HG03159 (cell line): ENCODE measurements around the gene ARHGDIA.
A peak's percentile ranks its signal among the peaks of the same experiment; 100 is the strongest.
"Not testable (repeated sequence)": the region's sequence is repeated elsewhere in the genome, so short reads cannot be mapped to it uniquely, and the experiment has no call there.

ENCODE experiments used
- ATAC-seq: cut with Tn5 transposase; IDR thresholded peaks from one replicate; pipeline ENCODE4 v1.9.1; 2021; ENCODE audit warnings: mild to moderate bottlenecking, moderate library complexity; ENCODE audit not compliant: unreplicated experiment

The ARHGDIA gene

GRCh38 chr17:81844887-81845286 is 26.2 kb downstream of the ARHGDIA start:
- ATAC-seq, result no peak

GRCh38 chr17:81844327-81844851 is 26.7 kb downstream of the ARHGDIA start:
- no peak for ATAC-seq

GRCh38 chr17:81843713-81844326 is 27.3 kb downstream of the ARHGDIA start:
- no peak for ATAC-seq

- no peak for ATAC-seq
Measured at GRCh38 chr17:81842725-81843504, 28.2 kb downstream of the ARHGDIA start.

GRCh38 chr17:81842378-81842724 is 28.8 kb downstream of the ARHGDIA start:
- no peak for ATAC-seq

GRCh38 chr17:81841866-81842265 is 29.3 kb downstream of the ARHGDIA start:
- ATAC-seq, result no peak

- no peak for ATAC-seq
Measured at GRCh38 chr17:81840826-81841778, 30.0 kb downstream of the ARHGDIA start.

- ATAC-seq, result not testable (repeated sequence)
Measured at GRCh38 chr17:81840059-81840458, 31.1 kb downstream of the ARHGDIA start.

GRCh38 chr17:81839301-81839700 is 31.8 kb downstream of the ARHGDIA start:
- no peak for ATAC-seq

- no peak for ATAC-seq
Measured at GRCh38 chr17:81838753-81839255, 32.3 kb downstream of the ARHGDIA start.

GRCh38 chr17:81837641-81838040 is 33.5 kb downstream of the ARHGDIA start:
- no peak for ATAC-seq

- ATAC-seq, result no peak
Measured at GRCh38 chr17:81834831-81835267, 36.3 kb downstream of the ARHGDIA start, which contains the start of gene PPP1R27. TSS of gene PPP1R27 (minus strand) at chr17:81835050. CDS start at chr17:81834953, 97 bp downstream.

- ATAC-seq, result no peak
Measured at GRCh38 chr17:81833921-81834830, 37.0 kb downstream of the ARHGDIA start.

GRCh38 chr17:81833160-81833920 is 37.8 kb downstream of the ARHGDIA start, which contains the start of gene MCRIP1:
TSS of gene MCRIP1 (minus strand) at chr17:81833291. CDS start at chr17:81824506, 8,785 bp downstream.
- peak; percentile 68 for ATAC-seq

- ATAC-seq, result peak; percentile 56
Measured at GRCh38 chr17:81832608-81833159, 38.5 kb downstream of the ARHGDIA start.

- no peak for ATAC-seq
Measured at GRCh38 chr17:81831957-81832607, 39.1 kb downstream of the ARHGDIA start.

GRCh38 chr17:81831563-81831956 is 39.6 kb downstream of the ARHGDIA start:
- no peak for ATAC-seq

GRCh38 chr17:81829858-81830257 is 41.3 kb downstream of the ARHGDIA start:
- no peak for ATAC-seq
